Colon (tissue), 2 donors: ENCODE measurements around the gene RBPMS2.

Source experiments
- FAIRE-seq: peaks from 2 replicates; lab custom pipeline; 2012; peaks lifted over from hg19 to GRCh38; lab: Jason Lieb, UNC
- donor health status: control.
- donor health status: control.

RBPMS2 gene

DNA sequence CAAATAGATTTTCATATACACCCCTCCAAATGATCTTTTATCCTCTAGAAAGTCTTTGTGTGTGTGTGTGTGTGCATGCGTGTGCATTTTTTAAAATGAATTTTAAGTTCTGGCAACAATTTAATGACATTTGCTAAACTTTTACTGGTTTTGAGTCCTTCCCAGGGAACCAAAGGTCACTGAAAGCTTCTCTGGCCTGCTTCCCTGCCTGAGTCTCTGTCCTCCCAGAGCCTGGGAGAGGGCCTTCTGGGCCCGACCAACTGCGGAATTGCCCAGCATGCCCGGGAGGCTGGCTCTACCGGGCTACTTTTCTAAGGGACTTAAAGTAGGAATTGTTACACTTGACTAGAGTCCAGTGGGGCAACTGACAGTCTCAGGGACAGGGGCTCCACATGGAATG, 7.4 kb upstream of the RBPMS2 start:
- no peak for FAIRE-seq

DNA sequence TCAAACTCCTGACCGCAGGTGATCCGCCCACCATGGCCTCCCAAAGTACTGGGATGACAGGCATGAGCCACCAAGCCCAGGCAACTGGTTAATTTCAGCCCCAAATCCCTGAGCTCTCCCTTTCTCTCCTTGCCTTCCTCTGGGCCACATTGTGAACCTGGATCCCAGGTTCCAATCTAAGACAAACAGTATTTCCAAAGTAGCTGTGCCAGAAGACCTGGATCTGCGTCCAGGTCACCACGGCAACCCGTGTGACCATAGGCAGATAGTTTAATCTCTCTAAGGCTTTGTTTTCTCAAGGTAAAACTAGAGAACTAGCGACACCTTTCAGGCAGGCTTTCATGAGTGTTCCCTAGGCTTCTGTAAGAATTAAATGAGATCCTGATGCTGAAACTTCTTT, 5.9 kb upstream of the RBPMS2 start:
- no peak for FAIRE-seq

DNA sequence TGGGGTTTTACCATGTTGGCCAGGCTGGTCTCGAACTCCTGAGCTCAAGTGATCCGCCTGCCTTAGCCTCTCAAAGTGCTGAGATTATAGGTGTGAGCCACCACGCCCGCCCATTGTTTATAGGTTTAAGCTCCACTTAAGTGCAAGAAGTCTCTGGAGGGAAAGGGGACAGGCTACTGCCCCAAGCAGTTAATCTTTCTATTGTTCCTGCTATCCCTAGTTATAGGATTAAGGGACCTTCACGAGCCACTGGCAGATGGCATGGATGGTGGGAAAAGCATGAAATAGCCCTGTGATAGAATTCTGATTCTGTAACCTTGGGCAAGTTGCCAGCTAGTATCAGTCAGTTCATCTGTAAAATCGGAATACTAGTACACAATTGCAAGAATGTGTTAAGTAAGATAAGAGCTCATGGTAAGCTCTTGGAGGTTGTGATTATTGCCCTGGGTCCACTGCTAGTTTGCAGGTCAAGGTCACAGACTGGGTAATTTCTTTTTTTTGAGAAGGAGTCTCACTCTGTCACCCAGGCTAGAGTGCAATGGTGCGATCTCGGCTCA, 5.3 kb upstream of the RBPMS2 start:
- FAIRE-seq, result no peak

DNA sequence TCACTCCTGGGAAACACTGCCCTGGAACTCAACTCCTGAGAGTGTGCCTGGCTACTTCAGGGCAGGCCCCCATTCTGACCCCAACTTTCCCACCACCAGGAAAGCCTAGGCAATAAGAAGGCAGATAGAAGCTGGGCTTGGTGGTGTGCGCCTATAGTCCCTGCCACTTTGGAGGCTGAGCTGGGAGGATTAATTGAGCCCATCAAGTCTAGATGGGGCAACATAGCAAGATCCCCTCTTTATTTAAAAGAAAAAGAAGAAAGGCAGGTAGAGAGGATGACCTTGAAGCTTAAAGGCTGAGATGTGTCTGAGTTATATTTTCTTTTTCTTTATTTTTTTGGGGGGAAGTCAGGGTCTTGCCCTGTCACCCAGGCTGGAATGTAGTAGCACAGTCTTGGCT, 4.2 kb upstream of the RBPMS2 start:
- no peak for FAIRE-seq

DNA sequence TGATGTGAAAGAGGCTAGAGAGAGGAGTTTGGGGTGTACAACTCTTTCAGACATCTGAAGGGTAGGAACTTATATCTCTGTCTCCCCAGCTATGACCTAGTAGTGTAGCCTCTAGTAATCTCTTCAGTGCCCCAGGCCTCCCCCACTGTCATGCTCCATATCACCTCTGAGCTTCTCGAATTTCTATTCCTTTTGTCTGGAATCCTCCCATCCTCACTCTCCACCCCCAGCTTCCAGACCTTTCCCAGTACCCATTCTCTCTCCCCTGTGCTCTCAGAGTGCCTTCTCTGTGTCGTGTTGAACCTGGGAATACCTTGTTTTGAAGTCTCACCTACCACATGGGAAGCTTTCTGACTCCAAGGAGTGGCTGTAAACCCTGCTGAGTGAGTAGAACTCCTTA, 3.6 kb upstream of the RBPMS2 start:
- no peak for FAIRE-seq

DNA sequence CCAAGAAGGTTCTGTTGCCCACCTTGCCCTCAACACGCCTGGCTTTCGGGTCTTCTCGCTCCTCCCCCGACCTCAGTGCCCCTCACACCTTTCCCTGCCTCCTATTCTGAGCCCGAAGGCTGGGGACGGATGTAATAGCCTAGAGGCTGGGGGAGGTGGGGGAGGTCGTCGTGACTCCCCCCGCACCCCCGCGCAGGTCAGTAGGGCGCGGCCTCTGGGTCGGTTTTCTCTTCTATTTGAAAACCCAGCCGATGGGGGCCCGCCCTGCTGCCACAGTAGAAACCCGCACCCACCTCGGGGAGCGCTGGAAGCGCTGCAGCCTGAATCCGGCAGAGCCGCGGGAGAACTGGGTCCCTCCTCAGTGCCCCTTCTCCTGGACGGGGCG, 1.0 kb upstream of the RBPMS2 start:
- FAIRE-seq, result no peak

DNA sequence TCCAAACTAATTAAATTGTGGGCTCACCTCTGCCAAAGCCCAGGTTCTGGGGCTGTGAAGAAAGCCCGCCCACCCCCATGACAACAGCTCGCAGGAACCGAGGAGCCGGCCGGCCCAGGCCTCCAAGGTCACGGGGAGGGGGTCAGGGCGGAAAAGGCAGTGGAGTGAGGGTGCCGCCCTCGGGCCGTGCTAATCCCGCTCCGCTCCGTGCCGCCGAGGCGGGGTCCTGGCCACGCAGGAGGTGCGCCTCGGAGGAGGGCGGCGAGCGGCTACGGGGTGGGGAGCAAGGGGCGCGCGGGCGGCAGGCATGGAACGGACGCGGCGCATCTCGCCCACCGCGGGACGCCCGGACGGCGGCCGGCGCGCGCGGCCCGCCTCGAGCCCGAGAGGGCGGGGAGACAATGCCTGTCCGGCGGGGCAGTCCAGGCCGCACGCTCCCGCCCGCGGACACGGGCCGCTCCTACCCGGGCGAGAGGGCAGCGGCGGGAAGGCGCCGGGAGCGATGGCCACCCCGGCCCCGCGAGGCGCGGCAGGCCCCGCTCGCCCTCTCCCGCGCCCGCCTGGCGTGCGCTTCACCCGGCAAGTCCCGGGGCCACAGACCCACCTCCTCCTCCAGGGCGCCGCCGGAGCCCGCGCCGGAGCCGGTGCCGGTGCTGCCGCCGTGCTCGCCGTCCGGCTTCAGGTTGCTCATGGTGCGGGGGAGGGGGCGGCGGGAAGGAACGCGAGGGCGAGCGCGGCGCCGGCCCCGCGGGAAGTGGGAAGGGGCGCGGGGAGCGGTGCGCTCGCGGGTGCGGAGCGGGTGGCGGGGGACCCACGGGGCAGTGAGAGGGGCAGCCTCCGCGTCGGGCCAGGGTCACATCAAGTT, 528 bp downstream of the RBPMS2 start:
- FAIRE-seq, result no peak

DNA sequence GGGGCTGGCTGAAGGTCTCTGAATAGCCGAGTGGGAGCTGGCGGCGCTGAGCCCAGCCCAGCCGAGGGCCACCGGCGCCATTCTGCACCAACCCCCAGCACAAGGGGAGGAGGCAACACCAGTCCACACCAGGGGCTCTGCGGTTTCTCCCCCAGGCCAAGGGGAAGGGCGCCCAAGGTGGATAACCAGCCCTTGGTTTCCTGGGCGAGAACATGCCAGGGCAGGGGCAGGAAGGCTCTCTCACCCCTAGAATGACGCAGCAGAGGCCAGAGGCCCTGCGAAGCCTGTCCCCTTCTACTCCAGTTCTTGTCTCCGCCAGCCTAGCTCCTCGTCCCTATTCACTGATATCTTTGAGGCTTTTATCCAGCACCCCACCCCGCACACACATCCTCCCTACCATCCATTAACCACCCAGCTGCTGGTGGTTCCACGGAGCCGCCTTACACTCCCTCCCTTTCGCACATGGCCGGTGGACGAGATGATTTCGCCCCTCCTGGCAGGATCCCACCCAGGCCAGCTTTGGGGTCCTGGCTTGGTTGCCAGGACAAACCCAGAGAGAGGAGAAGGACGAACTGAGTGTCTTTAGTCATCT, 1.3 kb downstream of the RBPMS2 start:
- no peak for FAIRE-seq

DNA sequence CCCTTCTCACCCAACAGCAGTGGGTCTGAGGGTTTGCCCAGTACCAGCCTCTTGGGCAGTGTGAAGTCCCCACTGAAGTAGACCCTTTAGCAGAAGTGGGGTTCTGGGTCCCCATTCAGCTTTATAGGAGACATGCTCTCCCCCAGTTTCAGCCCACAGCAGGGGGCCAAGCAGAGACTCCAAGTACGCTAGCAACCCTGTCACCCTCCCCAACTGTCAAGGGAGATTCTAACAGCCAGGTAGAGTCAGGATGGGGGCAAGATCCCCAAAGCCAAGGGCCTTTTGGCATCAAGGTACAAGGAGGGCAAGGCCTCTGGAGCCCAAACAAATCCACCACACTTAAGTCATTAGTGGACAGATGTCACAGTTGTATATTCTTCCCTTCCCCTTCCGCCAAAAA, 1.8 kb downstream of the RBPMS2 start:
- no peak for FAIRE-seq

DNA sequence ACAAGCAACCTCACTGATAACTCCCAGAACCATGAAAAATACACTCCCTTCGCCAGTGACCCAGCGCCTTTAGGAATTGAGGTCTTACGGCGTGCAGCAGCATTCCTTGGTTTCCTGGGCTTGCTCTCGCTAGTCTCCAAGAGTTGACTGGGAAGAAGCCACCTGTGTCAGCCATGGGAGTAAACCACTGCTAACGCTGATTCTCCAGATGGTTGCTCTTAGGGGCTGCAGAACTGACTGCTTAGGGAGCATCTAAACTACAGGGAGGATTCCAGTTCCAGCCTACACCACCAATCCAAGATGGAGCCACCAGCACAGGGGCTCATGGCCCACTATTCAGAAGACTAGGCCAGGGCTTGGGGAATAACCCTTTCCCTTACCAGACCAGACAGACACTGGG, 2.4 kb downstream of the RBPMS2 start:
- FAIRE-seq, result no peak

DNA sequence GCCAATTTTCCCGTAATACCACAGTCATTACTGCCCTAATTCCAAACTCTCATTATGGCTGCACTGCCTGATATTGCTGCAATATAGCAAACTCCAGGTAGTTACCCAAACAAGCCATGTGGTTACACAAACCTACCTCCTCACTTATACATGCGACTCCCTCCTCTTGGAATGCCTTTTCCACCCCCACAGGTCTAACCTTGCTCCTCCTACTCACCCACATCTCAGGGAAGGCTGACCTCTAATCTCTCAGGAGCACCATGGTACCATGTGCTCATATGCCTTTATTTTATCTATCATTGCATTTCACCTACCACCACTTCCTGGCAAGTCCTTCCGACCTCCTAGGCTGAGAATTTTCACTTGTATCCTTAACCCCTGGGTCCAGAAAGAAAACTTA, 2.9 kb downstream of the RBPMS2 start:
- FAIRE-seq, result no peak

DNA sequence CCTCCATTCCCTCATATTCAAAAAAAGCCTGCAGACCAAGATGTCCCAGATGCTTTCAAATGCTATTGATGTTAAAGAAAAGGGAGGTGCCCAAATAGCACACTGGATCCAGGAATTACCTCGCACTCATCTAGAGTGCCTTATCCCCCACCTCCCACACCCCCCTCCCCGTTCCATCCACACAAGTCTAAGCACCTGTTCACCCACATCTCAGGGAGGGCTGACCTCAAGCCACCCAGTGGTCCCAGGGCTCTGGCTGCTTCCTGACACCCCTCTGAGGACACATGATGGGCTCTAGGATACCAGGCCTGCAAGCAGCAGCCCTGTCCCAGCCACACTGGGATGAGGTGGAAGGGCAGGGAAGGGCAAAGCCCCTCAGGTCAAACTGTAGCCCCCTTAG, 4.8 kb downstream of the RBPMS2 start:
- FAIRE-seq, result no peak

DNA sequence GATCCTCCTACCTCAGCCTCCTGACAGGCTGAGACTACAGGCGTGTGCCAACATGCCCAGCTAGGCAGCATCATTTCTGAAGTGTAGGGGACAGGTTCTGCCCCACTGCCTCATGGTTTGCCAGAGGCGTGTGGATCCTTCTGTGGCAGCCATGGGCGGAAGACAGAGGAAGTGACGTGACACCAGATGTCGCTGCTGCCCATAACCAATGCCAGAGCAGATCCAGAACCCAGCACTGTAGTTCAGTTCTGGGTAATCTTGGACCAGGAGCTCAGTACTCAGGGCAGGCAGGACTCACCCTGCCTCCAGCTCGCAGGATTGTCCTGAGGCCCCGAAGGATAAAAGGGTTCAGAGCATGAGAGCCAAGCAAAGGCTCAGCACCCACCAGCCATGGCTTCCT, 8.2 kb downstream of the RBPMS2 start:
- no peak for FAIRE-seq

DNA sequence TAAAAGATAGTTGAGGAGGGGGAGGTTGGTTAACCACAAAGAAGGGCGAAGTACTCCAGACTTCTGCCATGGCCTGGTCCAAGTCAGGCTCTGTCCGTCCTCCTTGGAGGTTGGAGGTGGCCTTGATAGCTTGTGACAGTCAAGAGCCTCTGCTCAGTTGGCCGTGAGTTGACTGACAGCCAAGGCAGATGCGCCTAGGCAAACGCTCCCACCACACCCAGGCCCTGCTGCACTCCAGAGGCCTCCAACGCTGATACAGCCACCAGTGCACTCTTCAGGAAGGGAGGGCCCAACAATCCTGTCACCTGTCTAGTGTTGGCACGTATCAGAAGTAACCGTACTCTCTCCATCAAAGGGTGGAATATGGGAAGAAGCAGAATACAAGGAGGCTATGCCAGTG, 9.3 kb downstream of the RBPMS2 start:
- FAIRE-seq, result no peak

DNA sequence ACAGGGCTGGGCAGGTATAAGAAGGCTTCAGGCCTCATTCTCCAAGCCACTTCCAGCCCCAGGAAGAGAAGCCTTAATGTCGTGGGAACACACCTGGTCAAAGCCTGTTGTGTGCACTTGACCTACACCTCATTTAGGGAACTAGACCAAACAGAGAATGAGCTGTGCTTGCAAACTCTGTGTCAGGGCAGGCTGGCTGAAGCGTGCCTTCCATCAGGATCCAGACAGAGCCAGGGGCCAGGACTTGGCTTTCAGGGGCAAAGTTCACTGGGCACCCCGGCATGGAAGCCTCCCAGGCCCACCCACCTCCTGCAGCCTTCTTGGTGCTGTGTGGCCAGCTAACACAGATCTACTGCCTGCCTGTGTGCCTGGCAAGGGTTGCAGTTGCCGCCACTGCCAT, 11.5 kb downstream of the RBPMS2 start:
- FAIRE-seq, result no peak

DNA sequence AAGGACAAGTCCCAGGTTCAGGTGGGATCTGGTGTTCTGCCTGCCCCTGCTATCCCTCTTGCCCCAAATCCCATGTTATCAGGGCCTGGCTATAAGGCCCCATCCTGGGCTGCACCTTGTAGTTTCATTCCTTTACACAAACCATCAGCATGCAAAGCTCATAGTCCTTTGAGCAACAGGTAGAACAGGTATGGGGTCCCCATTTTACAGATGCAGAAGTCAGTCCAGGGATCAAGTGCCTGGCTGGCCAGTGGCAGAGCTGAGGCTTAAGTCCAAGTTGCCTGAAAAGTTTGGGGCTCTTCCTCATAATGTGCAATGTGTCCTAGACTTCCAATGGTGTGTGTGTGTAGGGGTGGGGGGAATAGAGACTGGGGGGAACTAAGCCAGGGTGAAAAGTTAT, 11.9 kb downstream of the RBPMS2 start:
- FAIRE-seq, result no peak

DNA sequence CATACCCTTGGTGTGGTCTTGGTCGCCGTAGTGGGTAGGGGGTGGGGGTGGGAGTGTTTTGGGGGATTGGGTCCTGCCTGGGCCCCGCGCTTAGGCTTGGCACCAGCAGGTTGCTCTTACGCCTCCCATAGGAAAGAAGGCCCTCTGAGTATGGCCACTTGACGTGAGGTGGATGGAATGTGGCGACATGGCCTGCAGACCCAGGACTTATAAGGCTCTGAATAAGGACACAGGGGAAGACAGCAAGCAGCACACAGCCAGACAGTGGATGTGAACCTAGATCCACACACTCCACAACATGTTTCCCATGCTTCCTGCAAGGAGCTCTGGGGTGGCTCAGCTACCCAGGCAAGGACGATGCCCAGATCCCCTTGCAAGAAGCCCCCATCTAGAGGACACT, 12.4 kb downstream of the RBPMS2 start:
- no peak for FAIRE-seq

DNA sequence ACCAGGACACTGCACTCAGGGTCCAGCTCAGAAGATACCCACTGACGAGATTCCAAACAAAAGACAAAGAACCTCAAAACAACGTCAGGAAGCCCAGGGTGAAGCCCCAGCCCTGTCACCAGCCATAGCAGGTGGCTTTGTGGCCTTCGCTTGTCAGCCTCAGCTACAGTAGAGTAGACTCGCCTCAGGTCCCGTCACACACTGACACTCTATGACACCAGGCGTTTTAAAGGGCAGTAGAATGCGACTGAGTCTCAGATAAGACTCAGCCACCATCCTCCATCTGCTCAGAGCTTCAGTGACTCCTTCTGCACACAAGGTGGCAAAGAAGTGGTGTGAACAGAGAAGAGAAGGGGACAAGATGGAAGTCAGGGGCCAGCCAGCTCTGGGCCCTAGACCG, 12.8 kb downstream of the RBPMS2 start:
- FAIRE-seq, result no peak

DNA sequence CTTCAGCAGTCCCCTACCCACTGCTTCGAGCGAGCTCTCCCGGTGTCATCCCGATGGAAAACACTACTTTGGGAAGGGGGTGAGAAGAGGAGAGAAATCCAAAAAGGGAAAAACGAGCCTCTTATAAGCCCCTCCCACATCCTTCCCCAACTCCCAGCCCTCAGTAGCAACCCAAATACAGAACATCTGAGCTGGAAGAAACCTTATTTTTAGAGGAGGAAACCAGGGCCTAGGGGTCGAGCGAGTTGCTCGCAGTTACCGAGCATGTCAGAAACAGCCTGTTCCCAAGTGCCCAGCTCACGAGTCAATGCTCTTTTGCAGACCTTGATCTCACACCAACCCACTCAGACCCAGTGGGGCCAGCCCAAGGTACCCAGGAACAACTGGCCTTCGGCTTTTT, 14.2 kb downstream of the RBPMS2 start:
- FAIRE-seq, result no peak

DNA sequence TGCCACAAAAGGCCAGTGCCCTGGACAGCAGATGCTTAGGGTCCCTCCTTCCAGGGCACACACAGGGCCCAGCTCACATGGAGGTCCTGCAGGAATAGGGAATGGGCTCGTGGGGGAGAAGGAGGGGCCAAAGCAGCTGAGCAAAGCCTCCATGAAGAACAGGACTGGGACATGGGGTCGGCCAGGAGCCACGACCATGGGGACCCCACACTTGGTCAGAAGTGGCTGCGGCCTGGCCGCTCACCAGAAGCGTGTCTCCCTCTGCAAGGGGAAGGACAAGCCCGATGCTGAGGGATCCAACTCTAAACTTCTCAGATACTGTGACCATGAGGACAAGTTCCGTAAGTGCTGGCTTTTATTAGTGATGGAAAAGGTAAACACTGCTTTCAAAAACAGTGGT, 15.3 kb downstream of the RBPMS2 start:
- FAIRE-seq, result no peak

DNA sequence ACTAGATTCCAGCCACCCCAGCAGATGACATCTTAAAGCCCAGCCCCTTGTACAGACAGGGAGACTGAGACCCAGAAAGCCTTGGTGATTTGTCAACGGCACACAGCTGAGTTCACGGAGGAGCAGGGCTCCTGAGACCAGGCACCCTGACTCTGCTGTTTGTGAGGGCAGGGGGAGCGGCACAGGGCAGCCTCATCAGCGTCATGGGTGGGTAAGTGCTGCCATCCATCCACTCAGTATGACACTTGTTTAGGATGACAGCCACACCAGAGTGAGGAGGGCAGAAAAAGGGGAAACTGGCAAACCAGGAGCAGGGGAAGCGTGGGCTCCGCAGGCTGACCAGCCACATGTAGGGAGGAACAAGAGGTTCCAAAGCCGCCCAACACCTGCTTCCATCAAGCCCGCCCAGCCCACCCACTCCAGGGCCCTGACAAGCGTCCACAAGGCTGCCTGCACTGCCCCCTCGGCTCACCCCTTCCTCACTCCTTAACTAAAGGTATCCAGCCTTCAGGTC, 19.9 kb downstream of the RBPMS2 start:
- no peak for FAIRE-seq

DNA sequence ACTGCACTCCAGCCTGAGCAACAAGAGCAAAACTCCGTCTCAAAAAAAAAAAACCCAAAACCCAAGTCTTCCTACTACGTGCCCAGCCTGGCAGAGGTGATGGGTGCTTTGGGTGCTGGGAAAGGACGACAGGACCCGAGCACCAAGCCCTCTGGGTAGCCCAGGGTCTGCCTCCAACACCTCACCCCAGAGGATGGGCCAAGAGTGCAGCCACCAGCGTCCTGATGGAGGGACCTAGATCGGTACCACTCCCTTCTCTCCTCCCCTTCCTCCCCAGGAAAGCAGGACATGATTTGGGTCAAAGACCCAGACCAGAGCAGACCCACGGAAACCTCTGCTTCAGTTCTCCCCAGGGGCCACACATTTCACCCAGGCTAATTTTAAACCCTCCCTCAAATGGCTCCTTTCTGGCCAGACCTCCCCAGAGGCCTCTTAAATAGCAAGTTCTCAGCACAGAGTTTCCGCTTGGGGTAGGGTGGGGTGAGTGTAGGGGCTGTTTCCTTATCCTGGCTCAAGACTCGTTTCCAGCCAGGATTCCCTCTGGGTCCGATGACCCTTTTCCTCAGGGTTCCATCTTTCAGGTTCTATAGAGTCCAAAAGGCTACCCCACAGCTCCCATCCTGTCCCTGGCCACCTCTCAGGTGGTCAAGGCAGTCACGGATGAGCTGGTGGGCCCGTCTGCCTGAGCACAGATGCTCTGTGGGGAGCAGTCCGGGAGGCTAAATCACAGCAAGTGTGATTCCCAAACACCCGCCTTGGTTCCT, 20.5 kb downstream of the RBPMS2 start:
- FAIRE-seq, result no peak
